Measurements from ENCODE around the gene PCBP3.

The PCBP3 gene

DNA sequence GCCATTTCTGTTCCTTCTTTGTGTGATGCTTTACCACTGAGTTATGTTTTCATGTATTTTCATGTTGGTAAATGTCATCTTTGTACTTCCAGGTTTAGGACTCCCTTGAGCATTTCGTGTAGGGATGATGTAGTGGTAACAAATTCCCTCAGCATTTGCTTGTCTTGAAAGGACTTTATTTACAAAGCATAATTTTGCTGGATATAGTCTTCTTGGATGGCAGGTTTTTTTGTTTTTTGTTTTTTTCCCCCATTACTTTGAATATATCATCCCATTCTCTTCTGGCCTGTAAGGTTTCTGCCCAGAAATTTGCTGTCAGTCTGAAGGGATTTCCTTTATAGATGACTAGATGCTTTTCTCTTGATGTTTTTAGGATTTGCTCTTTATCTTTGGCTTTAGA, 133.4 kb downstream of the PCBP3 start:
- Histone ChIP-seq H3K27ac (ENCODE audit: low read length) (no peak overlapping the region), H3K36me3 (ENCODE audit: control insufficient read depth in 2 of 2, insufficient read depth in 2 of 2, low read length in 2 of 2) (no peaks in the 10 kb centered on the region), H3K9me3 (ENCODE audit: control insufficient read depth in 2 of 2, low read length in 2 of 2) (no peaks in the 10 kb centered on the region), H3K4me1 (ENCODE audit: control insufficient read depth, insufficient read depth, low read length) (no peaks in the 10 kb centered on the region), H3K9ac (ENCODE audit: low read length in 2 of 2) (no peak overlapping the region), H3K4me3 (ENCODE audit: low read length in 2 of 2) (no peak overlapping the region), H3K27me3 (ENCODE audit: control insufficient read depth in 1 of 2, insufficient read depth in 2 of 2, low read length in 2 of 2) (no peaks in the 10 kb centered on the region)

DNA sequence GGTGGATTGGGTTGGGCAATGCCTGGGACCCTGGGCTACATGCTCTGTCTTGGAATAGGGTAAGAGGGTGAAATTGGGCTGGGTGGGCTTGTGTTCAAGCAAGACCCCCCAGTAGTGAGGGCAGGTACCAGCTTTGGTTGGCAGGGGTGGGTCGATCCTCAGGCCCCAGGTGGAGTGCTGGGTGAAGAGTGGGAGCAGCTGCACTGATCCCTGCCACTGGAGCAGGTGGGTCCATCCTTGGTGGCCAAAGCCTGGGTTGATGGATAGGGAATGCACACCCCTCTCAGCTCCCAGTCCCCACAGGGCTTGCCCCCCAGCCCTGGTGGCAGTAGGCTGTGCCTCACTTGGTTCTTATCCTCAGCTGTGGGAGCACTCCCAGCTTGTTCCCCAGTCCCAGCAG, 135.2 kb downstream of the PCBP3 start:
- Histone ChIP-seq H3K36me3 (ENCODE audit: control insufficient read depth in 2 of 2, insufficient read depth in 2 of 2, low read length in 2 of 2) (no peaks in the 10 kb centered on the region), H3K9ac (ENCODE audit: low read length in 2 of 2) (no peak overlapping the region), H3K4me1 (ENCODE audit: control insufficient read depth, insufficient read depth, low read length) (no peaks in the 10 kb centered on the region), H3K27ac (ENCODE audit: low read length) (no peak overlapping the region), H3K4me3 (ENCODE audit: low read length in 2 of 2) (no peak overlapping the region), H3K27me3 (ENCODE audit: control insufficient read depth in 1 of 2, insufficient read depth in 2 of 2, low read length in 2 of 2) (no peaks in the 10 kb centered on the region), H3K9me3 (ENCODE audit: control insufficient read depth in 2 of 2, low read length in 2 of 2) (no peaks in the 10 kb centered on the region)

DNA sequence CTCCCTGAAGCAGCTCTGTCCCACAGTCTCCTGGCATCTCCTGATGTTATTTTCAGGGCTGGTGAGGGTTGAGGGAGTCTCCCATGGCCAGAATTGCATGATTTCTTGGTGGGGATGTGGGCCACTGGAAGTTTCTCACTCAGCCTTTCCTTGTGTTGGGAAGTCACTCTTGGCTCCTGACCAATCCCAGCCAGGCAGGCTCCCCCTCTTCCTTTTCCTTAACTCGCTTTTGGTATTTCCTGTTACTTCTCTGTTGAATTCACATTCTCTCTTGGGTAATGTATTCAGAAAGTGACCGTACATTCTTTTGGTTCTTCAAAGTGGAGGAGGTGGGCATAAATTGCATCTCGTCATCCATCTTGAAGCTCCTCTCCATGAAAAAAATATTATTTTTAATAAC, 135.7 kb downstream of the PCBP3 start:
- Histone ChIP-seq H3K9me3 (ENCODE audit: control insufficient read depth in 2 of 2, low read length in 2 of 2) (no peaks in the 10 kb centered on the region), H3K9ac (ENCODE audit: low read length in 2 of 2) (no peak overlapping the region), H3K4me3 (ENCODE audit: low read length in 2 of 2) (no peak overlapping the region), H3K27ac (ENCODE audit: low read length) (no peak overlapping the region), H3K36me3 (ENCODE audit: control insufficient read depth in 2 of 2, insufficient read depth in 2 of 2, low read length in 2 of 2) (no peaks in the 10 kb centered on the region), H3K4me1 (ENCODE audit: control insufficient read depth, insufficient read depth, low read length) (no peaks in the 10 kb centered on the region), H3K27me3 (ENCODE audit: control insufficient read depth in 1 of 2, insufficient read depth in 2 of 2, low read length in 2 of 2) (no peaks in the 10 kb centered on the region)

DNA sequence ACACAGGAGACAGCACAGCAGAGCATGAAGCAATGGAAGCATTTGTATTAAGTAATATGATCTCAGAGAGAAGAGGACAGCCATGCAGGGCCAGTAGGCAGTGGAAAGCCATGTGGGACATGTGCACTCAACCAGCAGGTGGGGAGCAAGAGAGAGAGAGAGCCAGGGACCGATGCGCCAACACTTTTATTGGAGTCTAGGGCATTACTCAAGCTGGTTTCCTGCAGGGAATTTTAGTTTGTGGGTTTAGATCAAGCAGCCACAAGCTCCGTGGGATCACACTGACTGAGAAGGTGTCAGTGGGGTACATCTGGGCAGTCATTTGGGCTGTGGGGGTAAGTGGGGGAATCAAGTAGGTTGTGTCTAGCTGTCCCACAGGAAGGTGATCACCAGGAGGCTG, 137.1 kb downstream of the PCBP3 start:
- Histone ChIP-seq H3K9ac (ENCODE audit: low read length in 2 of 2) (no peak overlapping the region), H3K27me3 (ENCODE audit: control insufficient read depth in 1 of 2, insufficient read depth in 2 of 2, low read length in 2 of 2) (no peaks in the 10 kb centered on the region), H3K36me3 (ENCODE audit: control insufficient read depth in 2 of 2, insufficient read depth in 2 of 2, low read length in 2 of 2) (no peaks in the 10 kb centered on the region), H3K27ac (ENCODE audit: low read length) (no peak overlapping the region), H3K4me3 (ENCODE audit: low read length in 2 of 2) (no peak overlapping the region), H3K4me1 (ENCODE audit: control insufficient read depth, insufficient read depth, low read length) (no peaks in the 10 kb centered on the region), H3K9me3 (ENCODE audit: control insufficient read depth in 2 of 2, low read length in 2 of 2) (no peaks in the 10 kb centered on the region)

DNA sequence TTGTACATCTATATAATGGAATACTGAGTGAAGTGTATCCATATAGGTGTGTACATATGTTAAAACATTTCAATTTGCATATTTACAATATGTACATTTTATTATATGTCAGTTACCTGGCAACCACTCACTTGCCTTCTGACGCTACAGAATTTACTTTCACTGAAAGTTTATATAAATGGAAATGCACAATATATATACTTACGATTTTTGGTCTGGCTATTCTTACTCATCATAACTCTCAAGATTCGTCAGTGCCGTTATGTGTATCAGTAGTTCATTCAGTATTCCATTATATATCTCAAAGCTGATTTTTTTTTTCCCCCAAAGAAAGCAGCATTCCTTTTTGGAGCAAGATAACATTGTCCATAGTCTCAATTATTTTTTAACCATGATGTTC, 138.2 kb downstream of the PCBP3 start:
- Histone ChIP-seq H3K4me3 (ENCODE audit: low read length in 2 of 2) (no peak overlapping the region), H3K4me1 (ENCODE audit: control insufficient read depth, insufficient read depth, low read length) (no peaks in the 10 kb centered on the region), H3K36me3 (ENCODE audit: control insufficient read depth in 2 of 2, insufficient read depth in 2 of 2, low read length in 2 of 2) (no peaks in the 10 kb centered on the region), H3K9ac (ENCODE audit: low read length in 2 of 2) (no peak overlapping the region), H3K27ac (ENCODE audit: low read length) (no peak overlapping the region), H3K9me3 (ENCODE audit: control insufficient read depth in 2 of 2, low read length in 2 of 2) (no peaks in the 10 kb centered on the region), H3K27me3 (ENCODE audit: control insufficient read depth in 1 of 2, insufficient read depth in 2 of 2, low read length in 2 of 2) (no peaks in the 10 kb centered on the region)

DNA sequence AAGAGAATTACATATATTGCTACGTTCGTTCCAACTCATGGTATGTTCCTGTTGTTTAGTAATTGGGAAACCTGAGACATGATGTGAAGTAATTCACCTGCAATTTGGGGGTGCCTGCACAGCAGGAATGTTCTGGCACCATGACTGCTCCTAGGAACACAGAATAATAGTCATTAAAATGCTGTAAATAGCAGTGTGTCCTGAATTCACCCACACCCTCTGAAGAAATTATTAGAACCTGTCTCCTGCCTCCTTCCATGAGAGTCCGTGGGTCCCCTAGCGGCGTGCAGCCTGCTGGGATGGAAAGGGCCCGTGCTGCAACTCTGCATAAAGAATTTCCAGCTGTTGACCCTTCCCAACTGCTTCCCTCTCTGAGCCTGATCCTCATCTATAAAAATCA, 143.1 kb downstream of the PCBP3 start:
- Histone ChIP-seq H3K36me3 (ENCODE audit: control insufficient read depth in 2 of 2, insufficient read depth in 2 of 2, low read length in 2 of 2) (no peaks in the 10 kb centered on the region), H3K4me1 (ENCODE audit: control insufficient read depth, insufficient read depth, low read length) (no peaks in the 10 kb centered on the region), H3K27ac (ENCODE audit: low read length) (no peak overlapping the region), H3K4me3 (ENCODE audit: low read length in 2 of 2) (no peak overlapping the region), H3K9me3 (ENCODE audit: control insufficient read depth in 2 of 2, low read length in 2 of 2) (no peaks in the 10 kb centered on the region), H3K9ac (ENCODE audit: low read length in 2 of 2) (no peak overlapping the region), H3K27me3 (ENCODE audit: control insufficient read depth in 1 of 2, insufficient read depth in 2 of 2, low read length in 2 of 2) (peaks cover 0 to 4% of the 10 kb centered on the region in 2 donors)

DNA sequence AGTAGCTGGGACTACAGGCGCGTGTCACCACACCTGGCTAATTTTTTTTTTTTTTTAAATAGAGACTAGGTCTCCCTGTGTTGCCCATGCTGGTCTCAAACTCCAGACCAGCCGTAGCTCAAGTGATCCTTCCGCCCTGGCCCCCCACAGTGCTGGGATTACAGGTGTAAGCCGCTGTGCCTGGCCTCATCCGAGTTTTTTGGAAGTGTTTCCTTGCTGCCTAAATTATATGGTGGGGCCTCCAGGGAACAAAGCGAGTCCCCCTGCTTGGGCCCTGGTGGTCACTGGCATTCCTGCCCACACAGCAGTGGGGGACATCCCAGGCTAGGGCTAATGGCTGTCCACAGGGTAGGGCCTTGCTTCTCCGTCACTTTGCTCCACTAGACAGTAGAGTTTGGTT, 143.8 kb downstream of the PCBP3 start:
- Histone ChIP-seq H3K4me1 (ENCODE audit: control insufficient read depth, insufficient read depth, low read length) (no peaks in the 10 kb centered on the region), H3K4me3 (ENCODE audit: low read length in 2 of 2) (no peak overlapping the region), H3K27ac (ENCODE audit: low read length) (no peak overlapping the region), H3K27me3 (ENCODE audit: control insufficient read depth in 1 of 2, insufficient read depth in 2 of 2, low read length in 2 of 2) (peaks cover 0 to 4% of the 10 kb centered on the region in 2 donors), H3K9ac (ENCODE audit: low read length in 2 of 2) (no peak overlapping the region), H3K36me3 (ENCODE audit: control insufficient read depth in 2 of 2, insufficient read depth in 2 of 2, low read length in 2 of 2) (no peaks in the 10 kb centered on the region), H3K9me3 (ENCODE audit: control insufficient read depth in 2 of 2, low read length in 2 of 2) (no peaks in the 10 kb centered on the region)

DNA sequence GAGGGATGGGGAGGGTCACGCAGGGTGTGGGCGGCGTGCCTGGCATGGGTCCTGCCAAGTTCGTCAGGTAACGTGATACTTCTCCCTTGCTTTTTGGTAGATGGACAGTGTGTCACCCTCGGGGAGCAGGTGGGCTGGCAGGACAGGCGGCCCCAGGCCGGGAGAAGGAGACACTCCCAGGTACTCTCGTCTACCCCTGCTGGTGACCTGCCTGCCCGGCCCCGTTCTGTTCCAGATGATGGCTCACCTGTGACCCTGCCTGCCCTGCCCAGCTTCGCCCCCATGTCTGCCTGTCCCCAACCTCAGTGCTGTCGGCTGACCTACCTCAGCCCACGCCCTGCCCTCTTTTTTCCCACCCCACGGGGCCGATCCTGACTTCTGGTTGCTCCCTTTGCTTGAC, 144.7 kb downstream of the PCBP3 start:
- H3K9me3 ChIP-seq (ENCODE audit: control insufficient read depth in 2 of 2, low read length in 2 of 2) = no peaks in the 10 kb centered on the region
- H3K4me1 ChIP-seq (ENCODE audit: control insufficient read depth, insufficient read depth, low read length) = no peaks in the 10 kb centered on the region
- H3K36me3 ChIP-seq (ENCODE audit: control insufficient read depth in 2 of 2, insufficient read depth in 2 of 2, low read length in 2 of 2) = no peaks in the 10 kb centered on the region
- peaks cover 0 to 4% of the 10 kb centered on the region in 2 donors for H3K27me3 ChIP-seq (ENCODE audit: control insufficient read depth in 1 of 2, insufficient read depth in 2 of 2, low read length in 2 of 2)
- H3K4me3 ChIP-seq (ENCODE audit: low read length in 2 of 2) = no peak overlapping the region
- no peak overlapping the region for H3K9ac ChIP-seq (ENCODE audit: low read length in 2 of 2)
- H3K27ac ChIP-seq (ENCODE audit: low read length) = no peak overlapping the region

DNA sequence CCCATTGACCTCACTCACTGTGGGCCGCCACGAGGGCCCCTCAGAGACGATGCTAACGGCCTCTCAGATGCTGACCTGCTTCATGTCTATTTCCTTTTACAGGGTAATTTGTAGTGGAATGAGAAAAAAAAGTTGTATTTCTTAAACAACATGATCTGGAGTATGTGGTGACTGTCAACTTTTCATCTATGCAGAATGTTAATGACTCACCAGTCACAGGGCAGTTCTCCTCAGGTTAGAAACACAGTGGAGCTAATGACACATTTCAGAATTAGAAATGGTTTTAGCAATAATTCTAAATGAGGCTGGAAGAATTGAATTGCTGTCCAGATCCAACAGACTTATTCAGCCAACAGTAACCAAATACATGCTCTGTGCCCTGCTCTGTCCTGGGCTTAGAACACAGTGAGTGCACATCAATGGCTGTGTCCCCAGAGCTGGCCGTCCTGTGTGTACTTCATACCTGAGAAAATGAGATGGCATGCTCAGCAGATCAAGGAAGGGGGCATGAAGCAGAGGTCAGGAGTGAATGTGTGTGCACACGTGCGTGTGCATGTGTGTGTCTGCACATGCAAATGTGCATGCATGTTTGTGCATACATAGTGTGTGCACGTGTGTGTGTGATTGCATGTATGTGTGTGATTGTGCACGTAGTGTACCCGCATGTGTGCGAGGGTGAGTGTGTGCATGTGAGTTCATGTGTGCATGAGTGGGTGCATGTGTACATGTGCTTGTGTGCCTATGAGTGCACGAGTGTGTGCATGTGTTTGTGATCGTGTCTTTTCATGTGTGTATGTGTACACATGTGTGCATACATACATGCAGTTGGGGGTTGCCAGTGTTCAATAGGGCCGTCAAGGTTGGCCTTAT, 145.3 kb downstream of the PCBP3 start:
- Histone ChIP-seq H3K9me3 (ENCODE audit: control insufficient read depth in 2 of 2, low read length in 2 of 2) (no peaks in the 10 kb centered on the region), H3K4me1 (ENCODE audit: control insufficient read depth, insufficient read depth, low read length) (no peaks in the 10 kb centered on the region), H3K36me3 (ENCODE audit: control insufficient read depth in 2 of 2, insufficient read depth in 2 of 2, low read length in 2 of 2) (no peaks in the 10 kb centered on the region), H3K9ac (ENCODE audit: low read length in 2 of 2) (no peak overlapping the region), H3K27ac (ENCODE audit: low read length) (no peak overlapping the region), H3K4me3 (ENCODE audit: low read length in 2 of 2) (no peak overlapping the region), H3K27me3 (ENCODE audit: control insufficient read depth in 1 of 2, insufficient read depth in 2 of 2, low read length in 2 of 2) (peaks cover 0 to 4% of the 10 kb centered on the region in 2 donors)

DNA sequence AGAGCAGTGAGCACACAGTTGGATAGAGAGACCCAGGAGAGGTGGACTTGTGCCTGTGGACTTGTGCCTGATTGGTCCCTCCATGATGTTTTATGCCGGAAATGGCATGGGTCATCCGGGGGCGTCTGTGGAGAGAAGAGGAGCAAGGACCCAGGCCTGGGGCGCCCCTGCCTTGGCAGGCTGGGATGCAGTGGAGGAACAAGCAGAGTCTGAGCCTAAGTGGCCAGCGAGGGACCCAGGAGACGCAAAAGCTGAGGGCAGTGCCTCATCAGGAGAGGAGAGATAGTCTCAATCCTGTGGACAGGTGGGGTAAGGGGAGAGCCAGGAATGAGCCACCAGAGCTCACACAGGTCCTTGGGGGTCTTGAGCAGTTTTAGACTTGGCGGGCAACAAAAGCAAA, 146.9 kb downstream of the PCBP3 start:
- peaks cover 0 to 4% of the 10 kb centered on the region in 2 donors for H3K27me3 ChIP-seq (ENCODE audit: control insufficient read depth in 1 of 2, insufficient read depth in 2 of 2, low read length in 2 of 2)
- no peak overlapping the region for H3K9ac ChIP-seq (ENCODE audit: low read length in 2 of 2)
- no peaks in the 10 kb centered on the region for H3K4me1 ChIP-seq (ENCODE audit: control insufficient read depth, insufficient read depth, low read length)

DNA sequence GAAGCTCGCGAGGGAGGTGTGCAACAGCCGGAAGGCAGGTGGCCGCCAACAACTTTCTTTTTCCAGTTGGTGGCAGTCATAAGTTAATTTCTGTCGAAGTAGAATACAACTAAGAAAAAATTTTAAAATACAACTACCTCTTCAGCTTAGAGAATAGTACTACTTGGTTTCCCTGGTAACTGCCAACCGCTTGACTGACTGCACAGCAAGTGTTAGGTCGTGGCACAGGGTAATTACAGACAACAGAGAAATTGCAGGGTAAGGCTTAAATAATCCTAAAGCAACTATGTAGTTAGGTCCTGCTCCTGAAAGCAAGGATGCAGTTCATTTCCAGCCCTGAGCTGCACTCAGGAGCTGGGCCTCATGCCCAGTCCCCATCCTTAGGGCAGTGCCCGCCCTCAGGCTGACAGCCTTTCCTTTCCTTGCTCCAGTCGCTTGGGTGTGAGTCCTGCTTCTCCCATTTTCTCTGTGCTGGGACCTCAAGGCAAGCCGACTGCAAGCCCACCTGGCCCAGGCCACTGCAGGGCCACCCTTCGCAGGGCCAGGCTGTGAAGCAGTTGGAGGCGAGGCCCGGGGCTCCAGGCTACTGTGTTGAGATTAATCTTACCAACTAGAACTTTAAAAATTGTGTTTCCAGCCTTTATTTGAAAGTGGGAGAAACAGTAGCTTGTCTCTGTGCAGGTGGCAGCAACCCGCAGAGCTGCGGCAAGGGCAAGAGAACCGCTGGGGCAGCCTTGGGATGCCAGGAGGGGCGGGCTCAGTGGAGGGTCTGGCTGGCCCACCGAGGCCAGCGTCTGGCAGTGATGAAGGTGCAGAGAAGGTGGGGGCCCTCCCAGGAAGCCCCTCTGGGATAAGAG, 148.3 kb downstream of the PCBP3 start:
- Histone ChIP-seq H3K9ac (ENCODE audit: low read length in 2 of 2) (no peak overlapping the region), H3K27me3 (ENCODE audit: control insufficient read depth in 1 of 2, insufficient read depth in 2 of 2, low read length in 2 of 2) (peaks cover 0 to 4% of the 10 kb centered on the region in 2 donors), H3K36me3 (ENCODE audit: control insufficient read depth in 2 of 2, insufficient read depth in 2 of 2, low read length in 2 of 2) (no peaks in the 10 kb centered on the region), H3K4me1 (ENCODE audit: control insufficient read depth, insufficient read depth, low read length) (no peaks in the 10 kb centered on the region), H3K4me3 (ENCODE audit: low read length in 2 of 2) (no peak overlapping the region), H3K27ac (ENCODE audit: low read length) (no peak overlapping the region), H3K9me3 (ENCODE audit: control insufficient read depth in 2 of 2, low read length in 2 of 2) (no peaks in the 10 kb centered on the region)

More for the DNA sequence above, 146.9 kb downstream of the PCBP3 start:
- H3K27ac ChIP-seq (ENCODE audit: low read length) = no peak overlapping the region
- no peaks in the 10 kb centered on the region for H3K9me3 ChIP-seq (ENCODE audit: control insufficient read depth in 2 of 2, low read length in 2 of 2)
- no peaks in the 10 kb centered on the region for H3K36me3 ChIP-seq (ENCODE audit: control insufficient read depth in 2 of 2, insufficient read depth in 2 of 2, low read length in 2 of 2)
- H3K4me3 ChIP-seq (ENCODE audit: low read length in 2 of 2) = no peak overlapping the region
